Measurements from ENCODE around the gene MBOAT7. TPM values are rescaled to one million over a fixed set of nuclear protein-coding genes. Genes with fewer than 3 reads are reported as not detected.
"Not testable (repeated sequence)": the region's sequence is repeated elsewhere in the genome, so short reads cannot be mapped to it uniquely, and the experiment has no call there.

The MBOAT7 gene
- total and polyA plus RNA-seq, 2 donors (not counting 3 experiments of a cell fraction or from before 2014, with no cell fraction given), result 204 to 218 TPM

DNA sequence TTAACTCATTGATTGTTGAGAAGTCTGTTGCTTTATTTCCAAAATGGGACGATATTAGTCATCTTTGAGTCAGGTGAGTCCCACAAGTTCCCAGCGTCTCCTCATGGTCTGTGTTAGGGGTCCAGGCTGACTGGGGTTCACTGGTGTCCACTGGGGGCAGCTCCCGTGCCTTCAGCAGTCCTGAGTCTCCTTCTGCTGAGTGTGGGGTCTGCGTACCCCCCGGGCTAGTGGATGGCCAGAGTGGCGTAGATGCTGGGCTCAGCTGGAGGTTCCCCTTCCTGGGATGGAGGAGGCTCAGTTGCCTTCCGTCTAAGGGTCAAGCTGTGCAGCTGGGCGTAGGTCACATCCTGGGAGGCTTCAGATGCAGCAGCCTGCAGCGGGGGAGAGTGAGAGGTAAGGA lies 27.5 kb upstream of the MBOAT7 start:
- H2AFZ ChIP-seq (ENCODE audit: low read depth, low read length), result no peak overlapping the region
- H3K4me1 ChIP-seq (ENCODE audit: control insufficient read depth, extremely low read depth, insufficient read depth, low read length), result no peaks in the 10 kb centered on the region
- no peak overlapping the region for H3K4me2 ChIP-seq (ENCODE audit: insufficient read depth, low read length)
- H3K4me3 ChIP-seq (replicated peaks in 1 of 3; ENCODE audit: insufficient read depth in 1 of 3, low read depth in 1 of 3, low read length in 3 of 3), result no peak overlapping the region
- H3K27me3 ChIP-seq (ENCODE audit: control insufficient read depth in 2 of 2, insufficient read depth in 2 of 2, low read length in 2 of 2), result no peaks in the 10 kb centered on the region
- no peak overlapping the region for H3K27ac ChIP-seq (ENCODE audit: insufficient read depth, low read depth, low read length)
- no peaks in the 10 kb centered on the region for H4K20me1 ChIP-seq (replicated peaks; ENCODE audit: control insufficient read depth, extremely low read depth, insufficient read depth, low read length)
- H3K9me3 ChIP-seq (replicated peaks; ENCODE audit: control insufficient read depth, insufficient read depth, low read length), result no peaks in the 10 kb centered on the region
- no TSS peak for BruUV-seq (replicated peaks)
- H3K9ac ChIP-seq (replicated peaks; ENCODE audit: extremely low read depth, insufficient read depth, low read length), result no peak overlapping the region
- DNase-seq (ENCODE audit: low read depth, low spot score) (no peak), FAIRE-seq (no peak)
- no peaks in the 10 kb centered on the region for H3K36me3 ChIP-seq (ENCODE audit: control insufficient read depth in 2 of 2, extremely low read depth in 1 of 2, insufficient read depth in 2 of 2, low read length in 2 of 2)
- H3K9me1 ChIP-seq (replicated peaks; ENCODE audit: control insufficient read depth, extremely low read depth, insufficient read depth, low read length), result no peaks in the 10 kb centered on the region
- dilution Hi-C loops (cut with MboI; ENCODE audit: extremely low pct_ligation_motif_present, low sequenced_read_pairs), result no loop called here
- no peaks in the 10 kb centered on the region for H3K79me2 ChIP-seq (ENCODE audit: control insufficient read depth, insufficient read depth, low read length)
- ChIA-PET CTCF (no interaction called here), POLR2A (no interaction called here)
- intact Hi-C loops (cut with micrococcal nuclease), result no loop called here
- TF ChIP-seq POLR2A (IDR thresholded peaks at IDR 0.05; ENCODE audit: low read depth, low read length) (no peak), MAX (IDR thresholded peaks at IDR 0.05; ENCODE audit: insufficient read depth, insufficient read length) (no peak), FOS (IDR thresholded peaks at IDR 0.05; ENCODE audit: borderline replicate concordance, insufficient read depth, low read length) (no peak), EZH2 (IDR thresholded peaks at IDR 0.05; ENCODE audit: borderline replicate concordance, low read depth, low read length, severe bottlenecking) (no peak), POLR2AphosphoS5 (IDR thresholded peaks at IDR 0.05; ENCODE audit: insufficient read depth, low read depth, low read length) (no peak)

- H3K36me3 ChIP-seq (ENCODE audit: control insufficient read depth in 2 of 2, extremely low read depth in 1 of 2, insufficient read depth in 2 of 2, low read length in 2 of 2); H3K4me2 ChIP-seq (ENCODE audit: insufficient read depth, low read length); CTCF ChIA-PET; H3K27ac ChIP-seq (ENCODE audit: insufficient read depth, low read depth, low read length); H2AFZ ChIP-seq (ENCODE audit: low read depth, low read length); DNase-seq (ENCODE audit: low read depth, low spot score); H3K4me1 ChIP-seq (ENCODE audit: control insufficient read depth, extremely low read depth, insufficient read depth, low read length); H3K4me3 ChIP-seq (replicated peaks in 1 of 3; ENCODE audit: insufficient read depth in 1 of 3, low read depth in 1 of 3, low read length in 3 of 3); H3K27me3 ChIP-seq (ENCODE audit: control insufficient read depth in 2 of 2, insufficient read depth in 2 of 2, low read length in 2 of 2); FAIRE-seq; H3K9me3 ChIP-seq (replicated peaks; ENCODE audit: control insufficient read depth, insufficient read depth, low read length); BruUV-seq (replicated peaks); POLR2A ChIA-PET; H3K9ac ChIP-seq (replicated peaks; ENCODE audit: extremely low read depth, insufficient read depth, low read length); H3K9me1 ChIP-seq (replicated peaks; ENCODE audit: control insufficient read depth, extremely low read depth, insufficient read depth, low read length); H3K79me2 ChIP-seq (ENCODE audit: control insufficient read depth, insufficient read depth, low read length); H4K20me1 ChIP-seq (replicated peaks; ENCODE audit: control insufficient read depth, extremely low read depth, insufficient read depth, low read length); intact Hi-C loops (cut with micrococcal nuclease); dilution Hi-C loops (cut with MboI; ENCODE audit: extremely low pct_ligation_motif_present, low sequenced_read_pairs): not testable (repeated sequence)
Observed at GRCh38 chr19:54214734-54215133, 25.4 kb upstream of the MBOAT7 start.

- DNase-seq (ENCODE audit: low read depth, low spot score); POLR2A ChIA-PET: not testable (repeated sequence)
Observed at GRCh38 chr19:54214217-54214616, 24.8 kb upstream of the MBOAT7 start.

More at GRCh38 chr19:54214217-54214616, 24.8 kb upstream of the MBOAT7 start:
- FAIRE-seq; intact Hi-C loops (cut with micrococcal nuclease); H4K20me1 ChIP-seq (replicated peaks; ENCODE audit: control insufficient read depth, extremely low read depth, insufficient read depth, low read length); H3K79me2 ChIP-seq (ENCODE audit: control insufficient read depth, insufficient read depth, low read length); H3K9ac ChIP-seq (replicated peaks; ENCODE audit: extremely low read depth, insufficient read depth, low read length); H3K4me3 ChIP-seq (replicated peaks in 1 of 3; ENCODE audit: insufficient read depth in 1 of 3, low read depth in 1 of 3, low read length in 3 of 3); H3K9me1 ChIP-seq (replicated peaks; ENCODE audit: control insufficient read depth, extremely low read depth, insufficient read depth, low read length); H3K27me3 ChIP-seq (ENCODE audit: control insufficient read depth in 2 of 2, insufficient read depth in 2 of 2, low read length in 2 of 2); H3K9me3 ChIP-seq (replicated peaks; ENCODE audit: control insufficient read depth, insufficient read depth, low read length); H3K4me2 ChIP-seq (ENCODE audit: insufficient read depth, low read length); H2AFZ ChIP-seq (ENCODE audit: low read depth, low read length); H3K27ac ChIP-seq (ENCODE audit: insufficient read depth, low read depth, low read length); H3K36me3 ChIP-seq (ENCODE audit: control insufficient read depth in 2 of 2, extremely low read depth in 1 of 2, insufficient read depth in 2 of 2, low read length in 2 of 2); BruUV-seq (replicated peaks); CTCF ChIA-PET; dilution Hi-C loops (cut with MboI; ENCODE audit: extremely low pct_ligation_motif_present, low sequenced_read_pairs); H3K4me1 ChIP-seq (ENCODE audit: control insufficient read depth, extremely low read depth, insufficient read depth, low read length): not testable (repeated sequence)
